H1 (cell line): ENCODE measurements around the gene EML1.

Source experiments
- CTCF ChIP-seq, 3 experiments: IDR thresholded peaks; 1 replicate in 2 of 3; 2 replicates in 1 of 3; pipeline versions ENCODE4 v1.5.1 to v1.6.1; 2011; ENCODE audit warnings: low read length in 3 of 3, mild to moderate bottlenecking in 3 of 3, inconsistent platforms in 2 of 3, low read depth in 1 of 3, moderate library complexity in 1 of 3; ENCODE audit not compliant: insufficient read depth in 1 of 3; ENCODE audit errors: control extremely low read depth in 1 of 3
- EP300 ChIP-seq, 2 experiments: IDR thresholded peaks; 1 replicate in 1 of 2; 2 replicates in 1 of 2; pipeline ENCODE4 v1.6.1; 2011 to 2012; ENCODE audit warnings: low read depth in 2 of 2, low read length in 2 of 2, mild to moderate bottlenecking in 2 of 2, borderline replicate concordance in 1 of 2, inconsistent platforms in 1 of 2, moderate library complexity in 1 of 2
- EZH2 ChIP-seq: fragments of 200-600 bp; sonication (generic); IDR thresholded peaks from 2 replicates; pipeline ENCODE4 v1.7.1; 2012; ENCODE audit warnings: low read depth, mild to moderate bottlenecking, moderate library complexity, low read length, inconsistent platforms; ENCODE audit not compliant: severe bottlenecking
- HDAC2 ChIP-seq, 2 experiments: fragments of 300-600 bp in 1 of 2; sonication (generic) in 1 of 2; IDR thresholded peaks; 2 replicates each; pipeline ENCODE4 v1.6.1; 2011 to 2012; ENCODE audit warnings: low read depth in 2 of 2, low read length in 2 of 2, mild to moderate bottlenecking in 2 of 2, moderate library complexity in 2 of 2, borderline replicate concordance in 1 of 2, inconsistent platforms in 1 of 2
- HDAC6 ChIP-seq: IDR thresholded peaks from one replicate; pipeline ENCODE4 v1.7.1; 2012; ENCODE audit warnings: low read depth, mild to moderate bottlenecking, inconsistent platforms, low read length, moderate library complexity
- POLR2A ChIP-seq, 2 experiments: IDR thresholded peaks; 1 replicate in 1 of 2; 2 replicates in 1 of 2; pipeline ENCODE4 v1.6.1; 2011; ENCODE audit warnings: low read depth in 2 of 2, low read length in 2 of 2, mild to moderate bottlenecking in 2 of 2; ENCODE audit errors: control extremely low read depth in 1 of 2
- POLR2AphosphoS5 ChIP-seq: IDR thresholded peaks from 2 replicates; pipeline ENCODE4 v1.6.1; 2011; ENCODE audit warnings: low read depth, low read length
- TCF12 ChIP-seq: IDR thresholded peaks from 2 replicates; pipeline ENCODE4 v1.6.1; 2011; ENCODE audit warnings: low read depth, mild to moderate bottlenecking, low read length
- TF ChIP-seq, protein P1 (sequence below): IDR thresholded peaks from 2 replicates; pipeline ENCODE4 v1.6.1; 2012; ENCODE audit warnings: inconsistent platforms

- TF ChIP-seq EP300 (IDR thresholded peaks at IDR 0.05; ENCODE audit: borderline replicate concordance in 1 of 2, low read depth in 2 of 2, low read length in 2 of 2) (peak in 1 of 2 experiments; percentile 71; a peak in 1 of 3 replicates), POLR2A (IDR thresholded peaks at IDR 0.05; ENCODE audit: control extremely low read depth in 1 of 2, low read depth in 2 of 2, low read length in 2 of 2) (no peak; a peak in 1 of 3 replicates), CTCF (IDR thresholded peaks at IDR 0.05; ENCODE audit: control extremely low read depth in 1 of 3, insufficient read depth in 1 of 3, low read depth in 1 of 3, low read length in 3 of 3) (no peak), HDAC6 (no peak), POLR2AphosphoS5 (no peak), TCF12 (peak; percentile 59; the same call in 1 of the 2 replicates), HDAC2 (IDR thresholded peaks at IDR 0.05; ENCODE audit: borderline replicate concordance in 1 of 2, low read depth in 2 of 2, low read length in 2 of 2) (peak; percentile 91 to 100; a peak in 3 of 4 replicates), EZH2 (no peak)
- TF ChIP-seq, protein P1, sequence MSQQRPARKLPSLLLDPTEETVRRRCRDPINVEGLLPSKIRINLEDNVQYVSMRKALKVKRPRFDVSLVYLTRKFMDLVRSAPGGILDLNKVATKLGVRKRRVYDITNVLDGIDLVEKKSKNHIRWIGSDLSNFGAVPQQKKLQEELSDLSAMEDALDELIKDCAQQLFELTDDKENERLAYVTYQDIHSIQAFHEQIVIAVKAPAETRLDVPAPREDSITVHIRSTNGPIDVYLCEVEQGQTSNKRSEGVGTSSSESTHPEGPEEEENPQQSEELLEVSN: no peak
These were observed 96.1 kb downstream of the EML1 start for GRCh38 chr14:99889268-99889667.
